HG03095 (cell line): ENCODE results near the gene NR1H3.

Experiments
- ATAC-seq: cut with Tn5 transposase; IDR thresholded peaks from one replicate; pipeline ENCODE4 v1.9.1; 2021; ENCODE audit warnings: moderate library complexity; ENCODE audit not compliant: unreplicated experiment

NR1H3 gene

GRCh38 chr11:47269002-47269828, 11.4 kb downstream of the NR1H3 start:
- peak; percentile 42 for ATAC-seq

- peak; percentile 73 for ATAC-seq
Observed at GRCh38 chr11:47269829-47270305, 12.1 kb downstream of the NR1H3 start, which contains the start of gene MADD. Gene MADD, plus strand, starts transcription at chr11:47270133.

- no peak for ATAC-seq
Observed at GRCh38 chr11:47270331-47271271, 12.8 kb downstream of the NR1H3 start.

- ATAC-seq, result no peak
Observed at GRCh38 chr11:47271328-47271727, 13.5 kb downstream of the NR1H3 start.

- ATAC-seq, result no peak
Observed at GRCh38 chr11:47271961-47272661, 14.3 kb downstream of the NR1H3 start.

GRCh38 chr11:47272706-47273105, 14.9 kb downstream of the NR1H3 start:
- no peak for ATAC-seq

GRCh38 chr11:47274495-47275235, 16.9 kb downstream of the NR1H3 start:
- no peak for ATAC-seq

GRCh38 chr11:47276923-47277322, 19.1 kb downstream of the NR1H3 start:
- ATAC-seq, result no peak

GRCh38 chr11:47278058-47278457, 20.3 kb downstream of the NR1H3 start:
- no peak for ATAC-seq

GRCh38 chr11:47278769-47279168, 21.0 kb downstream of the NR1H3 start:
- ATAC-seq, result no peak

GRCh38 chr11:47280099-47280498, 22.3 kb downstream of the NR1H3 start:
- no peak for ATAC-seq

- ATAC-seq, result no peak
Observed at GRCh38 chr11:47280860-47281259, 23.1 kb downstream of the NR1H3 start.

GRCh38 chr11:47282462-47282861, 24.7 kb downstream of the NR1H3 start:
- no peak for ATAC-seq

- ATAC-seq, result no peak
Observed at GRCh38 chr11:47284151-47284550, 26.4 kb downstream of the NR1H3 start.

- no peak for ATAC-seq
Observed at GRCh38 chr11:47285969-47286770, 28.4 kb downstream of the NR1H3 start.

GRCh38 chr11:47288066-47288465, 30.3 kb downstream of the NR1H3 start:
- ATAC-seq, result no peak

GRCh38 chr11:47289856-47290255, 32.1 kb downstream of the NR1H3 start:
- no peak for ATAC-seq

GRCh38 chr11:47295385-47295784, 37.6 kb downstream of the NR1H3 start:
- no peak for ATAC-seq

- no peak for ATAC-seq
Observed at GRCh38 chr11:47296045-47296444, 38.2 kb downstream of the NR1H3 start.
